Activated CD4-positive, alpha-beta memory T cell treated with anti-CD3 and anti-CD28 coated beads, Interleukin-2, amount 10 ng/mL, durations not matched to agents 7 days and 5 days (primary cell): ENCODE data around the gene SMARCD3. TPM values are rescaled to one million over a fixed set of nuclear protein-coding genes. Genes with fewer than 3 reads are reported as not detected.
A peak's percentile ranks its signal among the peaks of the same experiment; 100 is the strongest.

ENCODE experiments used
- CTCF ChIA-PET: fragments of 350-600 bp; sonication (Branson Sonifier 250); formaldehyde crosslinking; loops from one replicate; lab custom pipeline; 2021; ENCODE audit warnings: antibody characterized with exemption, inconsistent platforms; lab: Charles Lee
- POLR2A ChIA-PET: fragments of 350-600 bp; sonication (Branson Sonifier 250); formaldehyde crosslinking; loops from one replicate; lab custom pipeline; 2021; ENCODE audit warnings: antibody characterized with exemption; lab: Charles Lee
- DNase-seq: peaks from one replicate; pipeline ENCODE4 v3.0.0-alpha.2; 2020
- H3K27ac Mint-ChIP-seq: one replicate; pipeline ENCODE4 v1.8.0; 2021; ENCODE audit warnings: mild to moderate bottlenecking, mixed read lengths
- H3K27me3 Mint-ChIP-seq: one replicate; pipeline ENCODE4 v1.8.0; 2021; ENCODE audit warnings: mixed read lengths
- H3K36me3 Mint-ChIP-seq: one replicate; pipeline ENCODE4 v1.8.0; 2021; ENCODE audit warnings: low read depth, mixed read lengths
- H3K4me1 Mint-ChIP-seq: one replicate; pipeline ENCODE4 v1.8.0; 2021; ENCODE audit warnings: mixed read lengths
- H3K4me3 Mint-ChIP-seq: one replicate; pipeline ENCODE4 v1.8.0; 2021; ENCODE audit warnings: mild to moderate bottlenecking, mixed read lengths
- H3K9me3 Mint-ChIP-seq: one replicate; pipeline ENCODE4 v1.8.0; 2021; ENCODE audit warnings: mixed read lengths
- total RNA-seq, 2 experiments: library from RNA; stranded (reverse); gene quantifications; one replicate each; pipeline ENCODE4 v1.2.3, GENCODE V29; 2021

The SMARCD3 gene
- total RNA-seq, 2 experiments from 2014 or later: 1.5 to 2.7 TPM

- CTCF ChIA-PET: interaction anchor here (1.8 to 3.0 kb wide), 3 partner anchors 19 to 39 kb away, joined by 4 to 20 read pairs (median 9); partner anchors contain the start of gene ABCF2
- H3K36me3 Mint-ChIP-seq: peaks cover 13% of the 10 kb centered on the region
- H3K27ac Mint-ChIP-seq: no peak overlapping the region
- POLR2A ChIA-PET: interaction anchor here (1.8 to 3.5 kb wide), 3 partner anchors 13 to 24 kb away, joined by 6 to 30 read pairs (median 29); partner anchors contain the start of genes ABCF2 and CHPF2
- peaks cover 27% of the 10 kb centered on the region for H3K4me1 Mint-ChIP-seq
- no peaks in the 10 kb centered on the region for H3K9me3 Mint-ChIP-seq
- H3K27me3 Mint-ChIP-seq: no peaks in the 10 kb centered on the region
- no peak overlapping the region for H3K4me3 Mint-ChIP-seq
- DNase-seq: no peak
These were observed 40.1 kb downstream of the SMARCD3 start for GRCh38 chr7:151208253-151208862.

GRCh38 chr7:151207804-151208203, 40.7 kb downstream of the SMARCD3 start:
- Mint-ChIP-seq H3K9me3 (no peaks in the 10 kb centered on the region), H3K36me3 (peaks cover 8% of the 10 kb centered on the region), H3K27me3 (peaks cover 4% of the 10 kb centered on the region), H3K4me1 (peaks cover 27% of the 10 kb centered on the region), H3K4me3 (no peak overlapping the region), H3K27ac (peak overlapping the region; percentile 74)
- ChIA-PET POLR2A (interaction anchor here (1.0 to 3.5 kb wide), 5 partner anchors 14 to 25 kb away, joined by 3 to 30 read pairs (median 6); partner anchors contain the start of genes ABCF2 and CHPF2), CTCF (interaction anchor here (1.3 to 3.0 kb wide), 7 partner anchors 12 to 144 kb away, joined by 4 to 20 read pairs (median 5); partner anchors contain the start of gene ABCF2)
- no peak for DNase-seq

GRCh38 chr7:151207315-151207714, 41.2 kb downstream of the SMARCD3 start:
- DNase-seq: peak; percentile 31
- Mint-ChIP-seq H3K27ac (peak overlapping the region; percentile 74), H3K4me1 (peaks cover 27% of the 10 kb centered on the region), H3K27me3 (peaks cover 4% of the 10 kb centered on the region), H3K9me3 (no peaks in the 10 kb centered on the region), H3K36me3 (peaks cover 6% of the 10 kb centered on the region), H3K4me3 (no peak overlapping the region)
- CTCF ChIA-PET: interaction anchor here (0.7 to 3.0 kb wide), 8 partner anchors 13 to 145 kb away, joined by 3 to 20 read pairs (median 4); partner anchors contain the start of gene ABCF2
- POLR2A ChIA-PET: interaction anchor here (1.0 to 3.5 kb wide), 6 partner anchors 14 to 144 kb away, joined by 3 to 30 read pairs (median 5); partner anchors contain the start of genes ABCF2 and CHPF2

- peaks cover 4% of the 10 kb centered on the region for H3K27me3 Mint-ChIP-seq
- H3K27ac Mint-ChIP-seq: peak overlapping the region; percentile 74
- ChIA-PET POLR2A (interaction anchor here (0.7 to 3.5 kb wide), 8 partner anchors 15 to 145 kb away, joined by 3 to 30 read pairs (median 4); partner anchors contain the start of genes ABCF2 and CHPF2), CTCF (interaction anchor here (0.6 to 3.0 kb wide), 9 partner anchors 13 to 145 kb away, joined by 3 to 20 read pairs (median 4); partner anchors contain the start of gene ABCF2)
- no peaks in the 10 kb centered on the region for H3K9me3 Mint-ChIP-seq
- H3K4me1 Mint-ChIP-seq: peaks cover 27% of the 10 kb centered on the region
- no peak overlapping the region for H3K4me3 Mint-ChIP-seq
- H3K36me3 Mint-ChIP-seq: peaks cover 5% of the 10 kb centered on the region
- DNase-seq: peak; percentile 52
These were observed 41.6 kb downstream of the SMARCD3 start for GRCh38 chr7:151206914-151207313.

GRCh38 chr7:151205730-151206129, 42.8 kb downstream of the SMARCD3 start:
- ChIA-PET CTCF (interaction anchor here (3.0 kb wide), 1 partner anchor 38 kb away, joined by 20 read pairs; no protein-coding TSS in a partner anchor), POLR2A (interaction anchor here (1.2 to 3.5 kb wide), 3 partner anchors 9 to 89 kb away, joined by 3 to 30 read pairs (median 4); partner anchors contain the start of gene ABCF2)
- Mint-ChIP-seq H3K27me3 (peaks cover 8% of the 10 kb centered on the region), H3K4me1 (peaks cover 27% of the 10 kb centered on the region), H3K36me3 (no peaks in the 10 kb centered on the region), H3K27ac (no peak overlapping the region), H3K9me3 (no peaks in the 10 kb centered on the region), H3K4me3 (no peak overlapping the region)
- DNase-seq: no peak

GRCh38 chr7:151204383-151205032, 44.0 kb downstream of the SMARCD3 start:
- DNase-seq: no peak
- H3K27me3 Mint-ChIP-seq: peaks cover 8% of the 10 kb centered on the region
- no peak overlapping the region for H3K27ac Mint-ChIP-seq
- no peak overlapping the region for H3K4me3 Mint-ChIP-seq
- H3K4me1 Mint-ChIP-seq: peaks cover 27% of the 10 kb centered on the region
- ChIA-PET POLR2A (interaction anchor here (1.0 kb wide), 1 partner anchor 28 kb away, joined by 3 read pairs; the partner anchor contains the start of gene CHPF2), CTCF (no interaction called here)
- H3K36me3 Mint-ChIP-seq: no peaks in the 10 kb centered on the region
- no peaks in the 10 kb centered on the region for H3K9me3 Mint-ChIP-seq

GRCh38 chr7:151202836-151203235, 45.7 kb downstream of the SMARCD3 start:
- H3K27ac Mint-ChIP-seq: no peak overlapping the region
- DNase-seq: no peak
- no peak overlapping the region for H3K4me3 Mint-ChIP-seq
- H3K9me3 Mint-ChIP-seq: no peaks in the 10 kb centered on the region
- H3K4me1 Mint-ChIP-seq: peaks cover 18% of the 10 kb centered on the region
- ChIA-PET POLR2A (interaction anchor here (0.9 kb wide), 1 partner anchor 24 kb away, joined by 3 read pairs; the partner anchor contains the start of gene ABCF2), CTCF (no interaction called here)
- no peaks in the 10 kb centered on the region for H3K36me3 Mint-ChIP-seq
- peaks cover 8% of the 10 kb centered on the region for H3K27me3 Mint-ChIP-seq

GRCh38 chr7:151201751-151202150, 46.7 kb downstream of the SMARCD3 start:
- Mint-ChIP-seq H3K9me3 (no peaks in the 10 kb centered on the region), H3K27me3 (peaks cover 8% of the 10 kb centered on the region), H3K4me3 (no peak overlapping the region), H3K27ac (no peak overlapping the region), H3K36me3 (no peaks in the 10 kb centered on the region), H3K4me1 (peaks cover 7% of the 10 kb centered on the region)
- POLR2A ChIA-PET: no interaction called here
- DNase-seq: no peak
- CTCF ChIA-PET: no interaction called here

GRCh38 chr7:151201344-151201743, 47.1 kb downstream of the SMARCD3 start:
- Mint-ChIP-seq H3K4me3 (no peak overlapping the region), H3K27ac (no peak overlapping the region), H3K4me1 (peaks cover 4% of the 10 kb centered on the region), H3K36me3 (no peaks in the 10 kb centered on the region), H3K27me3 (peaks cover 8% of the 10 kb centered on the region), H3K9me3 (no peaks in the 10 kb centered on the region)
- DNase-seq: no peak
- ChIA-PET CTCF (no interaction called here), POLR2A (no interaction called here)

- ChIA-PET POLR2A (interaction anchor here (2.3 kb wide), 1 partner anchor 28 kb away, joined by 6 read pairs; the partner anchor contains the start of gene ABCF2), CTCF (no interaction called here)
- H3K4me3 Mint-ChIP-seq: no peak overlapping the region
- no peak for DNase-seq
- H3K27me3 Mint-ChIP-seq: peaks cover 15% of the 10 kb centered on the region
- no peak overlapping the region for H3K27ac Mint-ChIP-seq
- H3K36me3 Mint-ChIP-seq: no peaks in the 10 kb centered on the region
- H3K4me1 Mint-ChIP-seq: peaks cover 3% of the 10 kb centered on the region
- H3K9me3 Mint-ChIP-seq: no peaks in the 10 kb centered on the region
These were observed 49.3 kb downstream of the SMARCD3 start for GRCh38 chr7:151198945-151199848.

GRCh38 chr7:151197932-151198331, 50.6 kb downstream of the SMARCD3 start:
- Mint-ChIP-seq H3K4me3 (no peak overlapping the region), H3K9me3 (no peaks in the 10 kb centered on the region), H3K27me3 (peaks cover 13% of the 10 kb centered on the region), H3K4me1 (peaks cover 4% of the 10 kb centered on the region), H3K27ac (no peak overlapping the region), H3K36me3 (no peaks in the 10 kb centered on the region)
- ChIA-PET CTCF (no interaction called here), POLR2A (no interaction called here)
- DNase-seq: no peak
